Limb (tissue), 2 donors: Measurements from ENCODE around the gene MIS18A.
"Not testable (repeated sequence)": the region's sequence is repeated elsewhere in the genome, so short reads cannot be mapped to it uniquely, and the experiment has no call there.

Experiments used
- DNase-seq, 2 donors: peaks; one replicate each; pipeline ENCODE4 v3.0.0-alpha.2; 2016; ENCODE audit errors: extremely low spot score in 2 of 2

MIS18A gene

DNA sequence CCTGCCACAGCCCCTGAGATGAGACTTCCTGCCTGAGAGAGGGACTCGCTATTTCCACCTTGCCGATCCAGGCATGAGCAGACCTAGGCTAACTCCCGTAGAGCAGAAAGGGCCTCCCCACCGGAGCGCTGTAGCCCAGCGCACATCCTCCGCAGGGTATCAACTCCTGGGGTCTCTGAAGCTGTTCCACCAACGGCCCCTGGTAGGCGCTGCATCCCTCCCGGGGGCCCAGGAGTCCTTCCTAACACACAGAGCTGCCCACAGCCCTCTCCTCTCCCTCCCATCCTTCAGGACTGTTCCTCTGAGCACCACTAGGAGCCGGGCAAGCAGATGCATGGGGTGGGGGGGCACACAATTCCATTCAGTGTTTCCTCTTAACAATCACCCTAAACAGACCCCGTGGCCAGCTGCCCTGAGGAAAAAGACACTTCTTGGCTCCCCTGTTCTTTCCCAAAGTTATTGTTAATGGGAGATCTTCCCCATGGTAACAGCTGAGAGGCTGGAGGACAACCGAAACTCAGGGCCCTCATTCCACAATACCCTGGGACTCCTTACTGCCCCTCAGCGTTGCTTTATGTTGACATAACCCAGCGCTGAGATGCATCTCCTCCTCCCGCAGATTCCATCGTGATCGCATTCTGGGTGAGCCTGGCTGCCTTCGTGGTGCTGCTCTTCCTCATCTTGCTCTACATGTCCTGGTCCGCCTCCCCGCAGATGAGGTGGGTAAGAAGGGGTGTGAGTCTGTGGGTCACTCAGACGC lies 27.4 kb upstream of the MIS18A start:
- DNase-seq = peak in 1 of 2 donors; percentile 54

DNA sequence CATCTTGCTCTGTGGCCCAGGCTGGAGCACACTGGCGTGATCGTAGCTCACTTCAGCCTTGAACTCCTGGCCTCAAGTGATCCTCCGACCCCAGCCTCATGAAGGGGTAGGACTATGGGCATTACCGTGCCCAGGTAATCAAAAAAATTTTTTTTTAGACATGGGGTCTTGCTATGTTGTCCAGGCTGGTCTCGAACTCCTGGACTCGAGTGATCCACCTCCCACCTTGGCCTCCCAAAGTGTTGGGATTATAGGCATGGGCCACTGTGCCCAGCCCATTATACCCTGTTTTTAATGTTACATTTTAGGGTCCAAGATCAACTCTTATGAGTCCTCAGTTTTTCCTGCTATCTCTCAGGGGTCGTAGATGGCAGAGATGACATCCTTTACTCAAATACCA lies 26.1 kb upstream of the MIS18A start:
- no peak for DNase-seq

DNA sequence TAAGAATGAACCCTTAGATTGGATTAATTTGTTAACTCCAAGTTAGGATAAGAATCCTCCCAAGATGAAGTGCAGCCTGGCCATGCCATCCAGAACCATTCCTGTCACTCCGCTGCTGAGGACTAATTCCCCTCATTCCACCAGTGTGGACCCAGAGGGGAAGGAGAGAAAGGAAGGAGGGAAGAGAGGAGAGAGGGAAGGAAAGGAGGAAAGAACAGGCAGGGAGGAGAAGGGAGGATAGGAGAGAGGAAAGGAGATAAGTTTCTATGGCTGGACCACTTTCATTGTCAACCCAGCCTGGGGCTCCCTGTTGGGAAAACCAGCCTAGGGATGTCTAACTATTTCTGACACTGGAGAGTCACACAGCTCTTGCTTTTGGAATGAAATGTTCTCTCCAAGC lies 24.5 kb upstream of the MIS18A start:
- DNase-seq = no peak

DNA sequence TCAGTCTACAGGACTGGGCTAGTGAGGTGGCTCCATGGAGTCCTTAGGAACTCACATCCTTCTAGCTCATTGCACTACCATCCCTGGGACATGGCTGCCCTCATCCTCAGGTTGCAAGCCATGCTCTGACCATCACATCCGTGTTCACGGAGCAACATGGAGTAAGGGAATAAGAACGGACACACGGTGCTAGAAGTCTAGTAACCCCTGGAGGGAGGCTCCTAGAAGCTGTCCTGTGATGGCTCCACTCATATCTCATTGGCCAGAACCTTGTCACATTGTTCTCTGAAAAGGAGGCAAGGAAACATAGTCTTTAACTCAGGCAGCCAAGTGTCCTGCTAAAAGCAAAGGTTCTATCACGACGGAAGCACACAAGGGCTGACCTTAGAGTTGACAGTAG lies 23.7 kb upstream of the MIS18A start:
- no peak for DNase-seq

DNA sequence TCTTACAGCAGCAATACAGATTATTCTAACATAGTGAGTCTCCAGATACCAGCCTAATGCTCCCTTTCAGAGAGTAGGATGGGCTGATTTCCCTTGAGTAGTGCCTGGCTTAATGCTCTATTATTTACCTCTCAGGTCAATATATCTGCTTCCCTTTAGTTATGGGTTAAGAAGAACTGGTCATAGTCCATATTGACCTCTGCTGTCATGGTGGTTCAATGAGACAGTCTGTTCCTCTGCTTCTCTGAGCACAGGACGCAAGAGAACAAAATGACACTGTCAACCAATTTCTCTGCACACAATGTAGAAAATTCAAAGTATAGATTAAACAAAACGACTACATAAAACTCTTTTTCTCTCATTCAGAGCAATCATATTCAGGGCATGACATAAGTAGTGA lies 22.7 kb upstream of the MIS18A start:
- no peak for DNase-seq

DNA sequence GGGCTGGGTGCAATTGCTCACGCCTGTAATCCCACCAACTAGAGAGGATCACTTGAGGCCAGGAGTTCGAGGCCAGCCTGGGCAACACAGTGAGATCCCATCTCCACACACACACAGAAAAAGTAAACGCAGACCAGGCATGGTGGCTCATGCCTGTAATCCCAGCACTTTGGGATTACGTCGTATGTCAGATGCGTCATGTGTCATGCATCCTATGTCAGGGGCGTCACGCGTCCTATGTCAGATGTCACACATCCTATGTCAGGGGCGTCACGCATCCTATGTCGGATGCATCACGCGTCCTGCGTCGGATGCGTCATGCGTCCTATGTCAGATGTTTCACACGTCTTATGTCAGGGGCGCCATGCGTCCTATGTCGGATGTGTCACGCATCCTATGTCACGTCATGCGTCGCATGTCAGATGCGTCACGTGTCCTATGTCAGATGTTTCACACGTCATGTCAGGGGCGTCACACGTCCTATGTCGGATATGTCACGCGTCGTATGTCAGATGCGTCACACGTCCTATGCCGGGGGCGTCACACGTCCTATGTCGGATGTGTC lies 21.4 kb upstream of the MIS18A start:
- DNase-seq = no peak

DNA sequence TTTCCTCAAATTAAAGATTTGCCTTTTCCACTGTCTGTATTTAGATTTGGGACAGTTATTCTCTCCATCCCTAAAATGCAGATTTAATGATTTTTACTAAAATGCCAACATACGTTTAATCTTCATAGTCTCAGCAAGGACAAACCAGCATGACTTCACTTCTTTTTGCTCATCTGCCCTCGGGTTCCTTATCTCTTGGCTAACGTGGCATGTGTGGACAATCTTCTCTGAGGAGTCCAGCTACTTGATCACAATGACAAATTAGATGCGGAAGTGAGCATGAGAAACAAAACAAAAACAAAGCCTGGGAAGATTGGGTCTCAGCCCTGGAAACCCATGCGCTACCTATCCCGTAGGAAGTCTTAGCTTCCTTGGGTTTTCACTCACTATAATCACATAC lies 20.8 kb upstream of the MIS18A start:
- DNase-seq = no peak

DNA sequence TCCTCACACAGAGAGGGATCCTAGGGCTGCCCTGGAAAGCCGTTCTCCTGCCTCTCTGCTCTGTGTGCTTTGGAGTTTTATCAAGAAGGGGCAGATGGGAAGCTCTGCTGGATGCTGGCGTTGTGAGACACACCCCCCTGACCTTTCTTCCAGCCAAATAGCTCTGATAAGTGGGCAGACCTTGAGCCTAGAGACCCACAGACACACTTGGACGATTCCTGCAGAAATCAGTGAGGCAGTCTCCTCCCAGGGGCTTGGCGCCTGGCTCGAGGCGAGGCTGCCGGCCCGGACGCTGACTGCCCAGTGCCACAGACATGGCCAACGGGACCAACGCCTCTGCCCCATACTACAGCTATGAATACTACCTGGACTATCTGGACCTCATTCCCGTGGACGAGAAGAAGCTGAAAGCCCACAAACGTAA lies 19.8 kb upstream of the MIS18A start, which contains the start of gene MRAP:
TSS of gene MRAP (plus strand) at position 198 of the 424 bp plus-strand sequence. CDS start at position 315, 117 bp downstream.
- DNase-seq = no peak

DNA sequence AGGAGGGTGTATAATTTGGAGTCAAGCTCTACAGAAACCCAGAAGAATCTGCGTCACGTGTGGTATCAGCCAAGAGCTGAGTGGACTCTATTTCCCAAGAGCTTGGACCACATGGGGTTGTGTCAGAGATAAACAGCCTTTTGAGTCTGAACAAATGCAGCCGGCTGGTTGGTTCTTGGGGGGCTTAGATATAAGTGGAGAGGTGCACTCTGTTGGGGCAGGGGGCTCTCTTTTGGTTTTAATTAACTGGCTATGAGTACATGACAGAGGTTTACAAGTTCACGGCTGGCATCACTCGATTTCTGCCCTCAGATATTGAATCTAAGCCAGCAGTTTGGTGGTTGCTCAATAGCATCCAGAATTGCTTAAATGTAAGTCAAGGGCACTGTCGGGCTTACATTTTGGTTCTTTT lies 19.3 kb upstream of the MIS18A start:
- DNase-seq = no peak

DNA sequence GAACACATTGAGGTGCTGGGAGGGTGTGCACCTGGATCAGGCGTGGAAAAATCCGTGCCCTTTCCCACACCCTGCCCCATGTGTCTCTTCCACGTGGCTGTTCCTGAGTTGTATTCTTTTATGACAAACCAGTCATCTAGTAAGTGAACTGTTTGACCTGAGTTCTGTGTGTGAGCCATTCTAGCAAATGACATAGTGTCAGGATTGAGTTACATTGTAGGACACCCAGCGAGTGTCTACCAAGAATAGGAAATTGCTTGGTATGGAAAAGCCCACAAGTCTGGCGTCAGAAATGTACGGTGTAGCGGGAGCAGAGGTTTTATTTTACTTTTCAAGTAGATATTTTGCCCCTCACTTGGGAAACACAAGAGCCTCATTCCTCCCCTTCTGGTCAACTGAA lies 18.6 kb upstream of the MIS18A start:
- no peak for DNase-seq

DNA sequence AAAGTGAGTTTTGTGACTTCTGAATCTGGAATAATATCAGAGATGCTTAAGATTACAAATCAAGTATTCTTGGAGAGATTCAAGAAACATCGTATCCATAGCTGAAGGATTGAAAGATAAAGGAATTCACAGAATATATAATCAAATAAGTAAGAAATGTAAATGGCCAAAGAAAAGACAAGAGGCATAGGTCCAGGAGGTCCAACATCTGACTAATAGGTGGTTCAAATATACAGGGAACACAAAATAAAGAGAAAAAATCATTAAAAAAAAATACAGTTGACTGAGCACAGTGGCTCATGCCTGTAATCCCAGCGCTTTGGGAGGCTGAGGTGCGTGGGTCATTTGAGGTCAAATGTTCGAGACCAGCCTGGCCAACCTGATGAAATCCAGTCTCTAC lies 6.6 kb upstream of the MIS18A start:
- no peak for DNase-seq

DNA sequence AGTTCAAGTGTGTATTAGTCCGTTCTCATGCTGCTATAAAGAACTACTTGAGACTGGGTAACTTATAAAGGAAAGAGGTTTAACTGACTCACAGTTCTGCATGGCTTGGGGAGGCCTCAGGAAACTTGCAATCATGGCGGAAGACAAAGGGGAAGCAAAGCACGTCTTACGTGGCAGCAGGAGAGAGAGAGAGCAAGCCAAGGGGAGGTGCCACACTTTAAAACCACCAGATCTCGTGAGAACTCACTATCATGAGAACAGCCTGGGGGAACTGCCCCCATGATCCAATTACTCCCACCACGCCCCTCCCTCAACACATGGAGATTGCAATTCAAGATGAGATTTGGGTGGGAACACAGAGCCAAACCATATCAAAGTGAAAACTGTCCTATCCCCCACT lies 4.1 kb upstream of the MIS18A start:
- no peak for DNase-seq

DNA sequence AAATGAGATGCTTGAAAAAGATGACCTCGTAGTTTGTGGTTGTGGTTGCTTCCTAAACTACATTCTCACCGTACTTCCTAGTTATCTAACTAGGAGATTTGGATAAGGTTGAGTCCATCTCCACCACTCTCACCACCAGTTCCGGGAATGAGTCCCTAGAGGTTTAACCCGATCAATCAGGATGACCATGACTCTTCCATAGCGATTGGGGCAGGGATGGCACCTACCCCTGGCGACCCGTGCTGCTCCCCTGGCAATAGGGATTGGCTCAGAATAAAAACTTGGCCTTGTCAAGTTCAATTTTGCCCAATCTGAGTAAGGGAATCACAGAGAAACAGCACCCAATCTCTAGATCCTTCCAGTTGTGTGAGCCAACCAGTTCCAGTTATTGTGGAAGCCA lies 2.7 kb upstream of the MIS18A start:
- DNase-seq = no peak

DNA sequence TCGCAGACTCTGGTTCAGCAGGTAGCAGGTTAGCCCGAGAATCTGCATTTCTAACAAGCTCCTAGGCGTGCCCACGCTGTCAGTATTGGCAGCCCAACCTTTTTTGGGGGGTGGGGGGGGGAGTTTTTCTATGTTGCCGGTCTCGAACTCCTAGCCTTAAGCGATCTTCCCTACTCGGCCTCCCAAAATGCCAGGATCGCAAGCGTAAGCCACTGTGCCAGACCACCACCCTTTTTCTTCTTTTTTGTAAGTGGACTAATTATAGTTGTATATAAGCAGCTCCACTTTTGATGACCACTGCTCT lies 480 bp upstream of the MIS18A start:
- no peak for DNase-seq

DNA sequence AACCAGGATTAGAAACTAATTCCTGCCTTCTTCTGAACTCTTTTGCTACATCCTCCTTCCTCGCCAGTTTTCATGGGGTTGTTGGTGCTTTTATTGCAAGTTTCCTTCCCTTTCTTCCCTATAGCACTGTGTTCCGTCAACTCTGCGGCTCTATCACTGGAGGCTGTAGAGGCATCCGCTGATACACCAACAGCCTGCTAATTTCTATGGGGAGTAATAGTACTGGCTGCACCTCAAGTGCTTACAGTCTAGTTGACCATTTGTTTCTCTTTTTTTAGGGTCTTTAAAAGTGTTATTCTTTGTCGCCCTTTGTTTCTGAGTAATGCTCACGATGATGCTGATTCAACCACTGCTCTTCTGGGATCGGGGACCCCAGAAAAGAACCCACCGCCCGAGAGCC lies 746 bp downstream of the MIS18A start:
- no peak for DNase-seq

DNA sequence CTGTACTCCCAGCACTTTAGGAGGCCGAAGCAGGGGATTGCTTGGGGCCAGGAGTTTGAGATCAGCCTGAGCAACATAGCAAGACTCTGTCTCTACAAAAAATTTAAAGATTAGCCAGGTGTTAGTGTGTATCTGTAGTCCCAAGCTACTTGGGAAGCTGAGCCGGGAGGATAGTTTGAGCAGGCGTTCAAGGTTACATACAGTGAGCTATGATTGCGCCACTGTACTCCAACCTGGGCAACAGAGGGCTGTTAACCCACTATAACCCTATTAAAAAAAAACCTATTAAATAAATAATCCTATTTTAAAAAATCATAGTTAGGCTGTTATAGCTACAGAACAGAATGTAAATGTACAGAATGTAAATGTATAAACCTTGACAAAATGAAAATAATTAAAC lies 2.2 kb downstream of the MIS18A start:
- no peak for DNase-seq

DNA sequence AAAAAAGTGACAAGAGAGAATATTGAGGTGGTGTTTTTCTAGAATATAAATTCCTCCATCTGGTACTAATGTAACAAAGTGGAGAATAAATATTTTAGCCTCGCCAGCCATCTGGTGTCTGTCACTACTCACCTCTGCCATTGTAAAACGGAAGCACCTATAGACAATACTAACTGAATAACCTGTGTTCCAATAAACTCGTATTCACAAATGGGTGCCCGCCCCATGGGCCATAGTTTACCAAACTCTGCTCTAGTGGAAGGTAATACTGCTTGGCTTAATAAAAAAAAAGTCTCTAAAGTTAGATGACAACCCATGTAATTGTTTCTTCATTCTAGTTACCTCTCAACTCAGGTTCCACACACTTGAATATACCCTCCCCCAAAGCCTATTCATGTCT lies 8.1 kb downstream of the MIS18A start:
- no peak for DNase-seq

DNA sequence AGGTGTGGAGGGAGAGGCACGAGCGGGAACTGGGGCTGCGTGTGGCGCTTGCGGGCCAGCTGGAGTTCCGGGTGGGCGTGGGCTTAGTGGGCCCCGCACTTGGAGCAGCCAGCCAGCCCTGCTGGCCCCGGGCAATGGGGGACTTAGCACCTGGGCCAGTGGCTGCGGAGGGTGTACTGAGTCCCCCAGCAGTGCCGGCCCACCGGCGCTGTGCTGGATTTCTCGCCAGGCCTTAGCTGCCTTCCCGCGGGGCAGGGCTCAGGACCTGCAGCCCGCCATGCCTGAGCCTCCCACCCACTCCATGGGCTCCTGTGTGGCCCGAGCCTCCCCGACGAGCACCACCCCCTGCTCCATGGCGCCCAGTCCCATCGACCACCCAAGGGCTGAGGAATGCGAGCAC lies 13.5 kb downstream of the MIS18A start:
- DNase-seq = not testable (repeated sequence)

DNA sequence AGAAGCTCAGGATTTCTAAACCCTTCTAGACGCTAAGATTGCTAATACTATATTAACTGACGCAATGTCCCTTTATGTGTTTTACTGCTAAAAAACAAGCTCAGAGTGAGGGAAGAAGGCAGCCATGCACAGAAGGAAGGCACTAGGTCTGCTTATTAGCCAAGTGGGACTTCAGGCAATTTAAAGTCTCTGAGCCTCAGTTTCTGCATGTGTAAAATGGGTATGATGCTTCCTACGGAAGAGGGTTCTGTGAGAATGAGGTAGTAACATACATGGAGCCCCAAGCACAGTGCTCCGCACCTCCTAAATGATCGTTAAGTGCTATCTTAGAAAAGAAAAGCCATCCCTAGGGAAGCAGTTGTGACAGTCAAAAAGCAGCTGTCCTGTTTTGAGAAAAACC lies 16.9 kb downstream of the MIS18A start:
- no peak for DNase-seq

DNA sequence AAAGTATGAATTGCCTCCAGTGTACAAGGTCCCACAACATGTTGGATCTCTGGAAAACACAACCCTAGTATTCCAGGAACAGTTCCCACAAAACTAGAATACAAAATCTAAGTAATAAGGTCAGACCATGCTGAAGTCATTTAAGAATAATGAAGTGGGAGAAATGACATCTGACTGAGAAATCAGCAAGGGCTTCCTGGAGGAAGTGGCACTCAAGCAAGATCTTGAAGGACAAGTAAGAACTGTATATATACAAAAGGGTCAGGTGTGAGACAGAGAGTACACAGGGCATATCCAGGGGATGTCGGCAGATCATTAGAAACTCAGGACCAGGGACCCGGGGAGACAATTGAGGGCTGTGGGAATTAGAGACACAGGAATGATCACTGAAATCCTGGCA lies 18.7 kb downstream of the MIS18A start:
- DNase-seq = no peak

DNA sequence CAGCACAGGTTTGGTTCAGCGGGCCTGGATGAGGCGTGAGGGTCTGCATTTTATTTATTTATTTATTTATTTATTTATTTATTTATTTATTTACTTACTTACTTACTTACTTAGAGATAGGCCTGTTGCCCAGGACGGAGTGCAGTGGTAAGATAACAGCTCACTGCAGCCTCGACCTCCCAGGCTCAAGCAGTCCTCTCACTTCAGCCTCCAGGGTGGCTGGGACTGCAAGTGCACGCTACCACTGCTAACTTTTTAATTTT lies 20.1 kb downstream of the MIS18A start:
- DNase-seq = not testable (repeated sequence)

DNA sequence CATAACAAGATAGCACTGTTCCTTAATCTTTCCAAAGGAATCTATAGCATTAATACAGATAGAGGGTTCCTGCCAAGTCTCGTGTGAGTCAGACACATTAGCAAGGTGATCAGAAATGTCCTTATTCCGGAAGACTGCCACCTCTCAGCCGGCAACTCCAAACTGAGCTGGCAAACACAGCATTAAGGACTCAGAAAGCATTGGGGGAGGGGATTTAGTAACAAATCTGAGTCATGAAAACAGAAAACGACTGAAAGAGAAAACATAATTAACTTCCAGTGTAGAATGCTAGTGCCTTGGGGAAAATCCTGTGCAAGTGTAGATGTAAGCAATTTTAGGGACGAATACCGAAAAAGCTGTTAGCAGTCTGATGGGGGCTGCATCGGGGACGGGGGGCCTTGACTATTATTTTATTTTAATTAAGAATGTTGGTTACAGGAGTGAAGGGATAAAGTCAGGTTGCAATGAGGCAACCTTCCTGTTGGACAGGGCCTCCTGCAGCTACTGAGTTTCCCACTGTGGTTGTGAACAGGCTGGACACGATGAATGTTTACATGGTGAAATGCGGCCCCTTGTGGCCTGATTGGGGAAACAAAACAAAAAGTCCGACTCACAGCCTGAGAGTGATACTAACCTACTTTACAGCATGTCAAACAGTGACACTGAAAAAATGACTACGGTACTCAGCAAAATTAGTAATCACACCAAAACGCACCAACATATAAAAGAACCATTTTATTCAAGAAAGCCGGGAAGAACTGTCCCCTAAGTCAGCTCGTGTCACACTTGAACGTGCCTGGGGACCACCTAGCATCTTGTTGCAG lies 20.7 kb downstream of the MIS18A start:
- DNase-seq = peak; percentile 84 to 87
